ENCODE measurements around the gene RPTOR.

- TF ChIP-seq, protein P1, sequence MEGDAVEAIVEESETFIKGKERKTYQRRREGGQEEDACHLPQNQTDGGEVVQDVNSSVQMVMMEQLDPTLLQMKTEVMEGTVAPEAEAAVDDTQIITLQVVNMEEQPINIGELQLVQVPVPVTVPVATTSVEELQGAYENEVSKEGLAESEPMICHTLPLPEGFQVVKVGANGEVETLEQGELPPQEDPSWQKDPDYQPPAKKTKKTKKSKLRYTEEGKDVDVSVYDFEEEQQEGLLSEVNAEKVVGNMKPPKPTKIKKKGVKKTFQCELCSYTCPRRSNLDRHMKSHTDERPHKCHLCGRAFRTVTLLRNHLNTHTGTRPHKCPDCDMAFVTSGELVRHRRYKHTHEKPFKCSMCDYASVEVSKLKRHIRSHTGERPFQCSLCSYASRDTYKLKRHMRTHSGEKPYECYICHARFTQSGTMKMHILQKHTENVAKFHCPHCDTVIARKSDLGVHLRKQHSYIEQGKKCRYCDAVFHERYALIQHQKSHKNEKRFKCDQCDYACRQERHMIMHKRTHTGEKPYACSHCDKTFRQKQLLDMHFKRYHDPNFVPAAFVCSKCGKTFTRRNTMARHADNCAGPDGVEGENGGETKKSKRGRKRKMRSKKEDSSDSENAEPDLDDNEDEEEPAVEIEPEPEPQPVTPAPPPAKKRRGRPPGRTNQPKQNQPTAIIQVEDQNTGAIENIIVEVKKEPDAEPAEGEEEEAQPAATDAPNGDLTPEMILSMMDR (IDR thresholded peaks at IDR 0.05; ENCODE audit: low read length): no peak
- no peak for TF ChIP-seq EZH2 (IDR thresholded peaks at IDR 0.05; ENCODE audit: borderline replicate concordance, low read length)
Observed at GRCh38 chr17:80825471-80826345, 281.1 kb downstream of the RPTOR start.

Measured in OCI-LY1 (cell line).